Esophagus muscularis mucosa (tissue), 3 donors: ENCODE results near the gene CHMP2B.

Experiments used
- CTCF ChIP-seq, 3 experiments: fragments of 200-600 bp in 2 of 3; fragments of 450-650 bp in 1 of 3; sonication (generic) in 2 of 3; IDR thresholded peaks; one replicate each; pipeline ENCODE4 v1.5.1; 2017 to 2019; ENCODE audit warnings: antibody characterized with exemption in 3 of 3, mild to moderate bottlenecking in 2 of 3, moderate library complexity in 1 of 3
- POLR2A ChIP-seq: fragments of 450-650 bp; IDR thresholded peaks from one replicate; pipeline ENCODE4 v1.6.1; 2017; ENCODE audit warnings: antibody characterized with exemption, moderate library complexity, mild to moderate bottlenecking, low read depth

GRCh38 chr3:87270908-87271700, 44.0 kb downstream of the CHMP2B start:
- no peak for TF ChIP-seq CTCF (IDR thresholded peaks at IDR 0.05)
- no peak for TF ChIP-seq POLR2A
